ENCODE measurements around the gene GDPD4.

The GDPD4 gene

GRCh38 chr11:77316733-77317342, 15.4 kb upstream of the GDPD4 start:
- H3K4me3 ChIP-seq (ENCODE audit: low read depth, low read length) = no peak overlapping the region
- TF ChIP-seq, protein P1, sequence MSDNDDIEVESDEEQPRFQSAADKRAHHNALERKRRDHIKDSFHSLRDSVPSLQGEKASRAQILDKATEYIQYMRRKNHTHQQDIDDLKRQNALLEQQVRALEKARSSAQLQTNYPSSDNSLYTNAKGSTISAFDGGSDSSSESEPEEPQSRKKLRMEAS (IDR thresholded peaks at IDR 0.05; ENCODE audit: low read depth, low read length) = no peak
- no peak for TF ChIP-seq MYC (IDR thresholded peaks at IDR 0.05; ENCODE audit: low read depth, low read length)
- no peak for TF ChIP-seq POLR2A (IDR thresholded peaks at IDR 0.05; ENCODE audit: extremely low read depth, insufficient read length)
- TF ChIP-seq, protein P2, sequence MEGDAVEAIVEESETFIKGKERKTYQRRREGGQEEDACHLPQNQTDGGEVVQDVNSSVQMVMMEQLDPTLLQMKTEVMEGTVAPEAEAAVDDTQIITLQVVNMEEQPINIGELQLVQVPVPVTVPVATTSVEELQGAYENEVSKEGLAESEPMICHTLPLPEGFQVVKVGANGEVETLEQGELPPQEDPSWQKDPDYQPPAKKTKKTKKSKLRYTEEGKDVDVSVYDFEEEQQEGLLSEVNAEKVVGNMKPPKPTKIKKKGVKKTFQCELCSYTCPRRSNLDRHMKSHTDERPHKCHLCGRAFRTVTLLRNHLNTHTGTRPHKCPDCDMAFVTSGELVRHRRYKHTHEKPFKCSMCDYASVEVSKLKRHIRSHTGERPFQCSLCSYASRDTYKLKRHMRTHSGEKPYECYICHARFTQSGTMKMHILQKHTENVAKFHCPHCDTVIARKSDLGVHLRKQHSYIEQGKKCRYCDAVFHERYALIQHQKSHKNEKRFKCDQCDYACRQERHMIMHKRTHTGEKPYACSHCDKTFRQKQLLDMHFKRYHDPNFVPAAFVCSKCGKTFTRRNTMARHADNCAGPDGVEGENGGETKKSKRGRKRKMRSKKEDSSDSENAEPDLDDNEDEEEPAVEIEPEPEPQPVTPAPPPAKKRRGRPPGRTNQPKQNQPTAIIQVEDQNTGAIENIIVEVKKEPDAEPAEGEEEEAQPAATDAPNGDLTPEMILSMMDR (IDR thresholded peaks at IDR 0.05; ENCODE audit: low read depth, low read length) = no peak
- no peak for DNase-seq (ENCODE audit: low read depth)

GRCh38 chr11:77312107-77312506, 10.6 kb upstream of the GDPD4 start:
- no peak for DNase-seq (ENCODE audit: low read depth)

DNA sequence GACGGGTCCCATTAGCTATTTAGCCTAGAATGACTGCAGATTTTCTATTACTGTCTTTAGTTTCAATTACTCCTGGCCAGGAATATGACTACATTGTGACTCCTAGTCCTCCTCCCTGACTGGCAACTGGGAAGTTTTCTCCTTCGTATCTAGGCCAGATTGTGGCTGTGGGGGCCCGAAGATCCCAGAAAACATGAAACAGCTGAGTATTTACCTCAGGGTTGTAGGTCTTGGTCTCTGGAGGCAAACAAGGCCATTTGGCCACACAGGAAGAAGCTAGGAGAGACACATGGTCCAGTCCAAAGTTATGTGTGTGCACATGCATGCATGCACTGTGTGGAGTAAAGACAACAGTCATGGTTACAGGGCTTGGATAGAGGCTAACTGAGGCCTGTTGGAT, 10.2 kb upstream of the GDPD4 start:
- H3K4me3 ChIP-seq (ENCODE audit: low read depth, low read length) = no peak overlapping the region
- no peak for DNase-seq (ENCODE audit: low read depth)
- TF ChIP-seq, protein P2 (IDR thresholded peaks at IDR 0.05; ENCODE audit: low read depth, low read length) = no peak
- TF ChIP-seq, protein P1 (IDR thresholded peaks at IDR 0.05; ENCODE audit: low read depth, low read length) = no peak
- TF ChIP-seq POLR2A (IDR thresholded peaks at IDR 0.05; ENCODE audit: extremely low read depth, insufficient read length) (no peak), MYC (IDR thresholded peaks at IDR 0.05; ENCODE audit: low read depth, low read length) (no peak)

More at GRCh38 chr11:77312107-77312506, 10.6 kb upstream of the GDPD4 start:
- TF ChIP-seq, protein P1 (IDR thresholded peaks at IDR 0.05; ENCODE audit: low read depth, low read length) = no peak
- TF ChIP-seq, protein P2 (IDR thresholded peaks at IDR 0.05; ENCODE audit: low read depth, low read length) = no peak
- TF ChIP-seq MYC (IDR thresholded peaks at IDR 0.05; ENCODE audit: low read depth, low read length) (no peak), POLR2A (IDR thresholded peaks at IDR 0.05; ENCODE audit: extremely low read depth, insufficient read length) (no peak)
- no peak overlapping the region for H3K4me3 ChIP-seq (ENCODE audit: low read depth, low read length)

- TF ChIP-seq, protein P2 (IDR thresholded peaks at IDR 0.05; ENCODE audit: low read depth, low read length) = no peak
- TF ChIP-seq, protein P1 (IDR thresholded peaks at IDR 0.05; ENCODE audit: low read depth, low read length) = no peak
- no peak for TF ChIP-seq POLR2A (IDR thresholded peaks at IDR 0.05; ENCODE audit: extremely low read depth, insufficient read length)
- TF ChIP-seq MYC (IDR thresholded peaks at IDR 0.05; ENCODE audit: low read depth, low read length) = no peak
- no peak for DNase-seq (ENCODE audit: low read depth)
- H3K4me3 ChIP-seq (ENCODE audit: low read depth, low read length) = no peak overlapping the region
These were observed 9.2 kb upstream of the GDPD4 start for GRCh38 chr11:77310721-77311120.

DNA sequence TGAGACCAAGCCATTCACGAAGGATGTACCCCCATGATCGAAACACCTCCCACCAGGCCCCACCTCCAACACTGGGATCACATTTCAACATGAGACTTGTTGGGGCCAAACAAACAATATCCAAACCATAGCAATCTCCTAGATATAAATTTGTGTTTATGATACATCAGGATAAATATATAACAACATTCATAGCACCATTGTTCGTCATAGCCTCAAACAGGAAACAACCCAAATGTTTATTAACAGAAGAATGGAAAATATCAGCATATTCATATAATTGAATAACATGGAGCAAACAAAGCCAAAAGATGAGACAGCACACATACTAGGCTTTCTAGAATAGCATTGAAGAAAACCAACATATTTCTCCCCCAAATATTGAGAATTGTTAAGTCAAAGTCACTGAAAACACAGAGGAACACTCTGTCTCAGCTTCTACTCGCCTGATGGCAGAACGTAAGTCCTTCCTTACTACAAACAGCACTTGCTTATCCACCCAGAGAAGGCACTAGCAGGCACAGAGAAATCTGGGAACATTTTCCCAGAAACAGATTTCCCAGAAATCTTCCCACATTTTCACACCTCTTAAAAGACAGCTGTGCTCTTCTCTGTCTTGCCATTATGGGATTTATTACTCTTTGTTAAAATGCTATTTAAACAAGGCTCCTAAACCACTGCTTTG, 8.1 kb upstream of the GDPD4 start:
- no peak for DNase-seq (ENCODE audit: low read depth)
- no peak overlapping the region for H3K4me3 ChIP-seq (ENCODE audit: low read depth, low read length)
- TF ChIP-seq, protein P1 (IDR thresholded peaks at IDR 0.05; ENCODE audit: low read depth, low read length) = no peak
- TF ChIP-seq MYC (IDR thresholded peaks at IDR 0.05; ENCODE audit: low read depth, low read length) (no peak), POLR2A (IDR thresholded peaks at IDR 0.05; ENCODE audit: extremely low read depth, insufficient read length) (no peak)
- TF ChIP-seq, protein P2 (IDR thresholded peaks at IDR 0.05; ENCODE audit: low read depth, low read length) = no peak

Measured in NB4 (cell line).